Measurements from ENCODE around the gene BAMBI.
"Not testable (repeated sequence)": the region's sequence is repeated elsewhere in the genome, so short reads cannot be mapped to it uniquely, and the experiment has no call there.

The BAMBI gene

GRCh38 chr10:28676968-28677887, at the start of gene BAMBI:
BAMBI (plus strand) TSS chr10:28677521; CDS start chr10:28677898, 377 bp downstream.
- peak; percentile 21 for DNase-seq

- DNase-seq = peak; percentile 25
These were observed 49.0 kb upstream of the BAMBI start for GRCh38 chr10:28628184-28628893.

GRCh38 chr10:28631896-28632583, 45.3 kb upstream of the BAMBI start:
- no peak for DNase-seq

- DNase-seq = no peak
These were observed 44.8 kb upstream of the BAMBI start for GRCh38 chr10:28632584-28632945.

GRCh38 chr10:28633750-28634149, 43.6 kb upstream of the BAMBI start:
- DNase-seq = no peak

GRCh38 chr10:28637346-28637745, 40.0 kb upstream of the BAMBI start:
- DNase-seq = no peak

- DNase-seq = no peak
These were observed 38.9 kb upstream of the BAMBI start for GRCh38 chr10:28638392-28638791.

GRCh38 chr10:28640551-28640950, 36.8 kb upstream of the BAMBI start:
- no peak for DNase-seq

GRCh38 chr10:28644647-28645046, 32.7 kb upstream of the BAMBI start:
- DNase-seq = no peak

GRCh38 chr10:28652106-28652505, 25.2 kb upstream of the BAMBI start:
- no peak for DNase-seq

- DNase-seq = no peak
These were observed 24.6 kb upstream of the BAMBI start for GRCh38 chr10:28652703-28653102.

GRCh38 chr10:28658824-28659223, 18.5 kb upstream of the BAMBI start:
- not testable (repeated sequence) for DNase-seq

- DNase-seq = no peak
These were observed 16.3 kb upstream of the BAMBI start for GRCh38 chr10:28661035-28661434.

- peak; percentile 38 for DNase-seq
These were observed 13.5 kb upstream of the BAMBI start for GRCh38 chr10:28663576-28664368.

GRCh38 chr10:28664369-28664740, 13.0 kb upstream of the BAMBI start:
- no peak for DNase-seq

GRCh38 chr10:28666751-28667467, 10.4 kb upstream of the BAMBI start:
- no peak for DNase-seq

- DNase-seq = no peak
These were observed 8.7 kb upstream of the BAMBI start for GRCh38 chr10:28668363-28669226.

GRCh38 chr10:28669227-28670173, 7.8 kb upstream of the BAMBI start:
- no peak for DNase-seq

GRCh38 chr10:28674782-28675181, 2.5 kb upstream of the BAMBI start:
- DNase-seq = no peak
